Measurements from ENCODE around the gene SLIT3.

The SLIT3 gene

GRCh38 chr5:168844016-168844921 lies 456.7 kb downstream of the SLIT3 start:
- no peak for DNase-seq

- DNase-seq = no peak
Observed at GRCh38 chr5:168843277-168844015, 457.5 kb downstream of the SLIT3 start.

GRCh38 chr5:168842571-168843205 lies 458.3 kb downstream of the SLIT3 start:
- no peak for DNase-seq

GRCh38 chr5:168837852-168838251 lies 463.1 kb downstream of the SLIT3 start:
- no peak for DNase-seq

GRCh38 chr5:168836603-168837231 lies 464.2 kb downstream of the SLIT3 start:
- no peak for DNase-seq

GRCh38 chr5:168833936-168834335 lies 467.0 kb downstream of the SLIT3 start:
- no peak for DNase-seq

- no peak for DNase-seq
Observed at GRCh38 chr5:168833383-168833782, 467.6 kb downstream of the SLIT3 start.

GRCh38 chr5:168832308-168832707 lies 468.6 kb downstream of the SLIT3 start:
- DNase-seq = no peak

GRCh38 chr5:168831383-168831782 lies 469.6 kb downstream of the SLIT3 start:
- DNase-seq = no peak

- no peak for DNase-seq
Observed at GRCh38 chr5:168830833-168831232, 470.1 kb downstream of the SLIT3 start.

- DNase-seq = no peak
Observed at GRCh38 chr5:168829922-168830417, 471.0 kb downstream of the SLIT3 start.

- DNase-seq = no peak
Observed at GRCh38 chr5:168829044-168829443, 471.9 kb downstream of the SLIT3 start.

- DNase-seq = no peak
Observed at GRCh38 chr5:168827636-168828035, 473.3 kb downstream of the SLIT3 start.

- no peak for DNase-seq
Observed at GRCh38 chr5:168826246-168826725, 474.7 kb downstream of the SLIT3 start.

GRCh38 chr5:168822745-168823281 lies 478.1 kb downstream of the SLIT3 start:
- DNase-seq = no peak

GRCh38 chr5:168822248-168822744 lies 478.6 kb downstream of the SLIT3 start:
- no peak for DNase-seq

- DNase-seq = no peak
Observed at GRCh38 chr5:168820874-168821273, 480.1 kb downstream of the SLIT3 start.

GRCh38 chr5:168819004-168819621 lies 481.8 kb downstream of the SLIT3 start:
- no peak for DNase-seq

GRCh38 chr5:168818558-168818957 lies 482.4 kb downstream of the SLIT3 start:
- DNase-seq = no peak

GRCh38 chr5:168817591-168817990 lies 483.3 kb downstream of the SLIT3 start:
- no peak for DNase-seq

- no peak for DNase-seq
Observed at GRCh38 chr5:168816661-168817060, 484.3 kb downstream of the SLIT3 start.

Data from NK-92 treated with Interleukin-12 subunit alpha and Interleukin-12 subunit beta, amount 100 ng/mL, for 24 hours (cell line).